H9 (cell line): ENCODE results near the gene OR5H15. TPM values are rescaled to one million over a fixed set of nuclear protein-coding genes. Genes with fewer than 3 reads are reported as not detected.

Experiments
- DNase-seq: peaks from one replicate; pipeline ENCODE4 v3.0.0-alpha.2; 2017
- H2AFZ ChIP-seq: one replicate; pipeline ENCODE4 v1.6.1; 2013; ENCODE audit warnings: mild to moderate bottlenecking, low read length, control low read depth, moderate library complexity
- H2AK5ac ChIP-seq: 2 replicates; pipeline ENCODE4 v1.6.1; 2013; ENCODE audit warnings: low read length, control low read depth, mixed read lengths; ENCODE audit not compliant: insufficient read length
- H2BK120ac ChIP-seq: one replicate; pipeline ENCODE4 v1.6.1; 2013; ENCODE audit warnings: low read depth, mild to moderate bottlenecking, low read length, control low read depth, inconsistent platforms; ENCODE audit not compliant: poor library complexity, severe bottlenecking
- H2BK12ac ChIP-seq: 2 replicates; pipeline ENCODE4 v1.6.1; 2013; ENCODE audit warnings: low read length, control low read depth, mixed read lengths, low read depth; ENCODE audit not compliant: insufficient read length
- H2BK15ac ChIP-seq: 2 replicates; pipeline ENCODE4 v1.6.1; 2013; ENCODE audit warnings: low read depth, low read length, control low read depth
- H2BK20ac ChIP-seq: one replicate; pipeline ENCODE4 v1.6.1; 2013; ENCODE audit warnings: low read depth, mild to moderate bottlenecking, low read length, control low read depth, inconsistent platforms; ENCODE audit not compliant: poor library complexity, severe bottlenecking
- H2BK5ac ChIP-seq: 2 replicates; pipeline ENCODE4 v1.6.1; 2013; ENCODE audit warnings: low read length, control low read depth, mixed read lengths; ENCODE audit not compliant: insufficient read length
- H3K14ac ChIP-seq: 2 replicates; pipeline ENCODE4 v1.6.1; 2013; ENCODE audit warnings: low read length, control low read depth; ENCODE audit not compliant: insufficient read depth
- H3K18ac ChIP-seq: 2 replicates; pipeline ENCODE4 v1.6.1; 2013; ENCODE audit warnings: low read depth, mild to moderate bottlenecking, mixed read lengths, low read length, control low read depth; ENCODE audit not compliant: insufficient read length
- H3K23ac ChIP-seq: 2 replicates; pipeline ENCODE4 v1.6.1; 2013; ENCODE audit warnings: low read length, control low read depth, mixed read lengths, low read depth; ENCODE audit not compliant: insufficient read length
- H3K23me2 ChIP-seq: 2 replicates; pipeline ENCODE4 v1.6.1; 2013; ENCODE audit warnings: low read depth, mild to moderate bottlenecking, mixed read lengths, low read length, control low read depth; ENCODE audit not compliant: insufficient read length, poor library complexity, severe bottlenecking
- H3K27ac ChIP-seq: 2 replicates; pipeline ENCODE4 v1.5.1; 2013; ENCODE audit warnings: low read length, control low read depth, mixed read lengths, low read depth; ENCODE audit not compliant: insufficient read length
- H3K27me3 ChIP-seq: 2 replicates; pipeline ENCODE4 v1.6.1; 2013; ENCODE audit warnings: low read length, control low read depth, inconsistent platforms; ENCODE audit not compliant: insufficient read depth
- H3K4ac ChIP-seq: 2 replicates; pipeline ENCODE4 v1.6.1; 2013; ENCODE audit warnings: low read depth, mild to moderate bottlenecking, control low read depth, inconsistent platforms, low read length, moderate library complexity
- H3K4me1 ChIP-seq: 2 replicates; pipeline ENCODE4 v1.6.1; 2013; ENCODE audit warnings: low read length, control low read depth, inconsistent platforms; ENCODE audit not compliant: insufficient read depth
- H3K4me2 ChIP-seq: 2 replicates; pipeline ENCODE4 v1.6.1; 2013; ENCODE audit warnings: low read length, control low read depth, mixed read lengths; ENCODE audit not compliant: insufficient read length, insufficient read depth
- H3K56ac ChIP-seq: 2 replicates; pipeline ENCODE4 v1.6.1; 2013; ENCODE audit warnings: low read depth, mild to moderate bottlenecking, mixed read lengths, low read length, control low read depth; ENCODE audit not compliant: insufficient read length
- H3K79me1 ChIP-seq: 2 replicates; pipeline ENCODE4 v1.6.1; 2013; ENCODE audit warnings: low read depth, mild to moderate bottlenecking, moderate library complexity, low read length, control low read depth, inconsistent platforms; ENCODE audit not compliant: insufficient read depth, poor library complexity, severe bottlenecking
- H3K79me2 ChIP-seq: 2 replicates; pipeline ENCODE4 v1.6.1; 2013; ENCODE audit warnings: low read length, control low read depth, inconsistent platforms; ENCODE audit not compliant: insufficient read depth
- H3K9ac ChIP-seq: 2 replicates; pipeline ENCODE4 v1.6.1; 2013; ENCODE audit warnings: low read length, control low read depth, mixed read lengths; ENCODE audit not compliant: insufficient read length; ENCODE audit errors: extremely low read depth
- H3K9me3 ChIP-seq: one replicate; pipeline ENCODE4 v1.6.1; 2013; ENCODE audit warnings: low read depth, low read length, inconsistent platforms; ENCODE audit not compliant: control insufficient read depth
- H3T11ph ChIP-seq: one replicate; pipeline ENCODE4 v1.6.1; 2013; ENCODE audit warnings: mild to moderate bottlenecking, low read length, control low read depth, inconsistent platforms
- H4K20me1 ChIP-seq: one replicate; pipeline ENCODE4 v1.6.1; 2013; ENCODE audit not compliant: control insufficient read depth, insufficient read length, insufficient read depth
- H4K5ac ChIP-seq: 2 replicates; pipeline ENCODE4 v1.6.1; 2013; ENCODE audit warnings: low read depth, mild to moderate bottlenecking, mixed read lengths, low read length, control low read depth; ENCODE audit not compliant: insufficient read length
- H4K8ac ChIP-seq: replicated peaks from 2 replicates; pipeline ENCODE4 v1.6.1; 2013; ENCODE audit warnings: low read length, control low read depth, mixed read lengths, low read depth; ENCODE audit not compliant: insufficient read length
- H4K91ac ChIP-seq: 2 replicates; pipeline ENCODE4 v1.6.1; 2013; ENCODE audit warnings: low read depth, mild to moderate bottlenecking, moderate library complexity, mixed read lengths, low read length, control low read depth; ENCODE audit not compliant: insufficient read length
- H3K27ac Mint-ChIP-seq, 3 experiments: 2 replicates in 2 of 3; 3 replicates in 1 of 3; pipeline ENCODE4 v1.8.0; 2020 to 2021; ENCODE audit warnings: mixed read lengths in 3 of 3, mild to moderate bottlenecking in 1 of 3, moderate library complexity in 1 of 3
- H3K27me3 Mint-ChIP-seq: 2 replicates; pipeline ENCODE4 v1.8.0; 2021; ENCODE audit warnings: low read depth, mild to moderate bottlenecking, moderate library complexity, mixed read lengths
- H3K36me3 Mint-ChIP-seq, 3 experiments: 2 replicates in 2 of 3; 3 replicates in 1 of 3; pipeline ENCODE4 v1.8.0; 2020 to 2021; ENCODE audit warnings: low read depth in 3 of 3, mixed read lengths in 3 of 3; ENCODE audit not compliant: insufficient read depth in 1 of 3
- H3K4me1 Mint-ChIP-seq, 2 experiments: 2 replicates each; pipeline ENCODE4 v1.8.0; 2020; ENCODE audit warnings: mixed read lengths in 2 of 2
- H3K4me3 Mint-ChIP-seq, 2 experiments: 2 replicates in 1 of 2; 3 replicates in 1 of 2; pipeline ENCODE4 v1.8.0; 2020 to 2021; ENCODE audit warnings: mild to moderate bottlenecking in 2 of 2, mixed read lengths in 2 of 2, moderate library complexity in 1 of 2
- H3K9me3 Mint-ChIP-seq, 2 experiments: 2 replicates in 1 of 2; 3 replicates in 1 of 2; pipeline ENCODE4 v1.8.0; 2020; ENCODE audit warnings: mild to moderate bottlenecking in 2 of 2, mixed read lengths in 2 of 2, moderate library complexity in 1 of 2
- WGBS: extraction: QIAGEN DNeasy Blood & Tissue Kit; methylation state at CpG from one replicate; pipeline ENCODE4 v1.1.7; 2013; ENCODE audit warnings: missing lambda C conversion rate, low lambda C conversion rate, mixed read lengths; ENCODE audit not compliant: insufficient read length; ENCODE audit errors: extremely low coverage; 5-methylcytosine and 5-hydroxymethylcytosine counted together
- long read RNA-seq: library from polyadenylated mRNA; unstranded; transcript quantifications from one replicate; pipeline ENCODE4 v2.0.0, GENCODE V29; 2020
- total RNA-seq: library from RNA; stranded (reverse); gene quantifications from 2 replicates; pipeline ENCODE4 v1.2.1, GENCODE V29; 2021
- TF ChIP-seq, protein P1 (sequence below): fragments of 200-600 bp; sonication (generic); conservative IDR thresholded peaks from 3 replicates; pipeline ENCODE4 v1.8.0; 2021; ENCODE audit warnings: antibody characterized with exemption, mild to moderate bottlenecking

The OR5H15 gene
- total RNA-seq: not detected in 2 replicates
- long read RNA-seq: 0 reads

DNA sequence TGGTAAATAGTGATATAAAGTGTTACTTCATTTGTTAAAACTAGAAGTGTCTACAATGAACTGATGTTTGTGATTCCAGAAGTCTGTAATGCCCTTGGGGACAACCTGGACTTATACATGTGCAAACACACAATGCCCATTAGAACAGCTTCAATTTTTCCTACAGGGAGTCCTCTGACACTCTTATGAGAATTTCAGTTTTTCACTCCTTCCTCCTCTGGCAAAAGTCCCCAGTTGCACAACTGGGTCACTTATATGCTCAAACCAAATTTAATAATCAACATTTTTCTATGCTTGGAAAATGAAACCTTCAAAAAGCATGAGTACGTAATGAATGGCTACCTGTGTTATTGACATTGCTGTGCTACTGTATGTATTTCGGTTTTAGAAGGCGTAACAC, at the start of gene OR5H15:
Gene OR5H15 (plus strand): TSS at position 301 of the 400 bp plus-strand sequence. CDS start 2,004 bp downstream, outside the sequence.
- DNase-seq: no peak
- Histone ChIP-seq H2BK15ac (no peak within 1 kb of the TSS), H3K9ac (no peak within 1 kb of the TSS), H3K14ac (no peak within 1 kb of the TSS), H3K27me3 (no peaks in the 10 kb centered on the region), H2BK120ac (no peak within 1 kb of the TSS), H3K23me2 (no peaks in the 10 kb centered on the region), H3K27ac (no peak within 1 kb of the TSS), H3K23ac (no peak within 1 kb of the TSS), H2BK5ac (no peak within 1 kb of the TSS), H3K4me1 (no peaks in the 10 kb centered on the region), H3K4ac (no peak within 1 kb of the TSS), H3K56ac (no peak within 1 kb of the TSS), H3K18ac (no peak within 1 kb of the TSS), H3K9me3 (no peaks in the 10 kb centered on the region), H2BK20ac (no peak within 1 kb of the TSS), H4K5ac (no peak within 1 kb of the TSS), H2AFZ (no peak within 1 kb of the TSS), H3K79me1 (no peaks in the 10 kb centered on the region), H4K8ac (no peak within 1 kb of the TSS), H2AK5ac (no peak within 1 kb of the TSS), H4K20me1 (no peaks in the 10 kb centered on the region), H2BK12ac (no peak within 1 kb of the TSS), H3K79me2 (no peaks in the 10 kb centered on the region), H3T11ph (no peak within 1 kb of the TSS), H3K4me2 (no peak within 1 kb of the TSS), H4K91ac (no peak within 1 kb of the TSS)
- Mint-ChIP-seq H3K9me3 (peaks cover 0 to 3% of the 10 kb centered on the region in 2 experiments; a peak in 2 of 5 replicates), H3K4me1 (no peaks in the 10 kb centered on the region), H3K4me3 (no peak within 1 kb of the TSS), H3K27ac (no peak within 1 kb of the TSS), H3K36me3 (no peaks in the 10 kb centered on the region; a peak in 1 of 7 replicates), H3K27me3 (no peaks in the 10 kb centered on the region)
- TF ChIP-seq, protein P1, sequence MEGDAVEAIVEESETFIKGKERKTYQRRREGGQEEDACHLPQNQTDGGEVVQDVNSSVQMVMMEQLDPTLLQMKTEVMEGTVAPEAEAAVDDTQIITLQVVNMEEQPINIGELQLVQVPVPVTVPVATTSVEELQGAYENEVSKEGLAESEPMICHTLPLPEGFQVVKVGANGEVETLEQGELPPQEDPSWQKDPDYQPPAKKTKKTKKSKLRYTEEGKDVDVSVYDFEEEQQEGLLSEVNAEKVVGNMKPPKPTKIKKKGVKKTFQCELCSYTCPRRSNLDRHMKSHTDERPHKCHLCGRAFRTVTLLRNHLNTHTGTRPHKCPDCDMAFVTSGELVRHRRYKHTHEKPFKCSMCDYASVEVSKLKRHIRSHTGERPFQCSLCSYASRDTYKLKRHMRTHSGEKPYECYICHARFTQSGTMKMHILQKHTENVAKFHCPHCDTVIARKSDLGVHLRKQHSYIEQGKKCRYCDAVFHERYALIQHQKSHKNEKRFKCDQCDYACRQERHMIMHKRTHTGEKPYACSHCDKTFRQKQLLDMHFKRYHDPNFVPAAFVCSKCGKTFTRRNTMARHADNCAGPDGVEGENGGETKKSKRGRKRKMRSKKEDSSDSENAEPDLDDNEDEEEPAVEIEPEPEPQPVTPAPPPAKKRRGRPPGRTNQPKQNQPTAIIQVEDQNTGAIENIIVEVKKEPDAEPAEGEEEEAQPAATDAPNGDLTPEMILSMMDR: no peak
- WGBS: no CpG with 5 or more reads among the region's 3 CpGs
